Esophagus squamous epithelium (tissue), 5 donors: ENCODE data around the gene PSMC3IP. TPM values are rescaled to one million over a fixed set of nuclear protein-coding genes. Genes with fewer than 3 reads are reported as not detected.

Experiments
- DNase-seq: peaks from one replicate; lab custom pipeline; 2025; lab: John Stamatoyannopoulos, UW
- H3K27ac ChIP-seq, 4 donors: fragments of 200-600 bp; sonication (generic); one replicate each; pipeline ENCODE4 v1.5.1; 2016 to 2019; ENCODE audit warnings: mild to moderate bottlenecking in 1 of 4
- H3K27me3 ChIP-seq, 4 donors: fragments of 200-600 bp; sonication (generic); 1 replicate in 3 of 4; 2 replicates in 1 of 4; pipeline versions ENCODE4 v1.5.1 to v1.6.0; 2017 to 2021; ENCODE audit warnings: antibody characterized with exemption in 1 of 4
- H3K36me3 ChIP-seq, 3 donors: fragments of 200-600 bp; sonication (generic); one replicate each; pipeline ENCODE4 v1.5.1; 2016 to 2019
- H3K4me1 ChIP-seq, 3 donors: fragments of 200-600 bp; sonication (generic); one replicate each; pipeline ENCODE4 v1.5.1; 2017 to 2019
- H3K4me3 ChIP-seq, 4 donors: fragments of 200-600 bp; sonication (generic); 1 replicate in 3 of 4; 2 replicates in 1 of 4; pipeline ENCODE4 v1.5.1; 2016 to 2019; ENCODE audit warnings: mild to moderate bottlenecking in 2 of 4, moderate library complexity in 1 of 4
- H3K9me3 ChIP-seq, 3 donors: fragments of 200-600 bp; sonication (generic); one replicate each; pipeline ENCODE4 v1.5.1; 2016 to 2019
- CTCF ChIP-seq, 6 experiments: fragments of 450-650 bp in 4 of 6; fragments of 200-600 bp in 2 of 6; sonication (generic) in 2 of 6; IDR thresholded peaks; one replicate each; pipeline ENCODE4 v1.5.1; 2016 to 2019; ENCODE audit warnings: antibody characterized with exemption in 6 of 6, mild to moderate bottlenecking in 4 of 6, moderate library complexity in 4 of 6
- POLR2A ChIP-seq, 4 donors: fragments of 450-650 bp; IDR thresholded peaks; one replicate each; pipeline ENCODE4 v1.6.1; 2017; ENCODE audit warnings: antibody characterized with exemption in 4 of 4, mild to moderate bottlenecking in 4 of 4, moderate library complexity in 3 of 4
- WGBS, 2 donors: methylation state at CpG; one replicate each; pipeline ENCODE4 v1.1.5; 2018; 5-methylcytosine and 5-hydroxymethylcytosine counted together
- intact Hi-C: fragments of 100-400 bp; cut with DNase I; formaldehyde crosslinking; loops from one replicate; pipeline ENCODE4 v1.15.0; 2022
- total RNA-seq, 4 donors: library from RNA; depleted of rRNA; stranded (reverse); fragments of >200 nt; gene quantifications; one replicate each; pipeline ENCODE4 v1.1.0, GENCODE V29; 2016
- donor health status: DM: yes; HTN: yes; CAD: no.

Gene PSMC3IP
- total RNA-seq, 4 donors from 2014 or later = 0.61 to 4.8 (median 2.8) TPM

GRCh38 chr17:42527932-42528331, 49.6 kb downstream of the PSMC3IP start:
- Histone ChIP-seq H3K27ac (no peak overlapping the region), H3K36me3 (peaks cover 0 to 4% (median 0%) of the 10 kb centered on the region in 3 donors), H3K9me3 (no peaks in the 10 kb centered on the region), H3K4me1 (peaks cover 14 to 70% (median 44%) of the 10 kb centered on the region in 3 donors), H3K4me3 (no peak overlapping the region), H3K27me3 (no peaks in the 10 kb centered on the region)
- 91 to 94% methylated on average over 6 of the region's 6 CpGs for WGBS, 2 donors
- DNase-seq = no peak
- TF ChIP-seq CTCF (IDR thresholded peaks at IDR 0.05) (no peak), POLR2A (IDR thresholded peaks at IDR 0.05) (no peak)
- intact Hi-C loops = no loop called here

- no peak for TF ChIP-seq CTCF (IDR thresholded peaks at IDR 0.05)
- Histone ChIP-seq H3K27me3 (no peaks in the 10 kb centered on the region), H3K27ac (peak overlapping the region in 3 of 4 donors; percentile 1 to 35 (median 29)), H3K36me3 (peaks cover 0 to 23% (median 8%) of the 10 kb centered on the region in 3 donors), H3K4me3 (no peak overlapping the region), H3K9me3 (no peaks in the 10 kb centered on the region), H3K4me1 (peaks cover 8 to 73% (median 51%) of the 10 kb centered on the region in 3 donors)
- 35 to 38% methylated on average over 1 to 4 of the region's 6 CpGs for WGBS, 2 donors
- intact Hi-C loops = no loop called here
- no peak for DNase-seq
Measured at GRCh38 chr17:42526031-42526444, 51.5 kb downstream of the PSMC3IP start.

GRCh38 chr17:42525221-42525620, 52.3 kb downstream of the PSMC3IP start:
- intact Hi-C loops = no loop called here
- 16 to 44% methylated on average over 2 of the region's 2 CpGs for WGBS, 2 donors
- no peak for DNase-seq
- no peak overlapping the region for H3K4me3 ChIP-seq
- H3K4me1 ChIP-seq = peaks cover 12 to 73% (median 51%) of the 10 kb centered on the region in 3 donors
- H3K27me3 ChIP-seq = no peaks in the 10 kb centered on the region
- H3K27ac ChIP-seq = peak overlapping the region in 2 of 4 donors; percentile 1 to 87
- TF ChIP-seq CTCF (IDR thresholded peaks at IDR 0.05) (no peak), POLR2A (IDR thresholded peaks at IDR 0.05) (no peak)
- H3K9me3 ChIP-seq = no peaks in the 10 kb centered on the region
- H3K36me3 ChIP-seq = peaks cover 0 to 25% (median 8%) of the 10 kb centered on the region in 3 donors

GRCh38 chr17:42522798-42523278, 54.7 kb downstream of the PSMC3IP start:
- Histone ChIP-seq H3K4me1 (peaks cover 33 to 82% (median 59%) of the 10 kb centered on the region in 3 donors), H3K9me3 (no peaks in the 10 kb centered on the region), H3K4me3 (no peak overlapping the region), H3K27me3 (no peaks in the 10 kb centered on the region), H3K36me3 (peaks cover 0 to 25% (median 8%) of the 10 kb centered on the region in 3 donors), H3K27ac (peak overlapping the region; percentile 79 to 97 (median 91))
- 85 to 100% methylated on average over 4 of the region's 8 CpGs for WGBS, 2 donors
- TF ChIP-seq POLR2A (IDR thresholded peaks at IDR 0.05) (no peak), CTCF (IDR thresholded peaks at IDR 0.05) (no peak)
- no peak for DNase-seq
- intact Hi-C loops = no loop called here

Other genes starting within 250 kb of the PSMC3IP start
- 100 to 1,000 TPM; 137 to 229 (median 176) TPM for gene STAT3, start 189.3 kb downstream of the PSMC3IP start, total RNA-seq
- 100 to 1,000 TPM in 2 of 4 donors, 10 to 100 TPM in 2; 67.8 to 210 (median 113) TPM for gene CAVIN1, start 154.5 kb downstream of the PSMC3IP start, total RNA-seq
- 10 to 100 TPM; 35.9 to 62.7 (median 47.5) TPM for gene ATP6V0A1, start 118.9 kb downstream of the PSMC3IP start, total RNA-seq
- gene NAGLU, start 41.5 kb downstream of the PSMC3IP start, total RNA-seq = 10 to 100 TPM; 19.2 to 39.0 (median 26.5) TPM
- 10 to 100 TPM in 1 of 4 donors, 1 to 10 TPM in 3; 3.0 to 11.8 (median 6.6) TPM for gene HSD17B1, start 24.8 kb downstream of the PSMC3IP start, total RNA-seq
- gene COASY, start 15.6 kb downstream of the PSMC3IP start, total RNA-seq = 10 to 100 TPM; 34.1 to 52.2 (median 46.5) TPM
- gene MLX, start 10.6 kb downstream of the PSMC3IP start, total RNA-seq = 10 to 100 TPM; 34.0 to 47.9 (median 39.9) TPM
- 10 to 100 TPM; 35.7 to 59.6 (median 53.0) TPM for gene RETREG3, start 31.6 kb upstream of the PSMC3IP start, total RNA-seq
- gene TUBG1, start 32.0 kb upstream of the PSMC3IP start, total RNA-seq = 10 to 100 TPM; 22.3 to 61.9 (median 46.5) TPM
- 10 to 100 TPM in 1 of 4 donors, 1 to 10 TPM in 3; 7.1 to 14.5 (median 8.8) TPM for gene TUBG2, start 81.6 kb upstream of the PSMC3IP start, total RNA-seq
- gene PLEKHH3, start 99.3 kb upstream of the PSMC3IP start, total RNA-seq = 10 to 100 TPM; 41.0 to 55.8 (median 55.1) TPM
- under 1 TPM in 1 of 4 donors, not detected in 3; 0.76 TPM for gene CCR10, start 104.1 kb upstream of the PSMC3IP start, total RNA-seq
- gene CNTNAP1, start 104.8 kb upstream of the PSMC3IP start, total RNA-seq = under 1 TPM; 0.15 to 0.88 (median 0.43) TPM
- 10 to 100 TPM; 13.4 to 49.2 (median 22.0) TPM for gene EZH1, start 167.3 kb upstream of the PSMC3IP start, total RNA-seq
- gene RAMP2, start 183.5 kb upstream of the PSMC3IP start, total RNA-seq = 10 to 100 TPM in 2 of 4 donors, 1 to 10 TPM in 1, not detected in 1; 4.7 to 23.3 (median 11.8) TPM
- 10 to 100 TPM; 78.6 to 93.6 (median 83.0) TPM for gene VPS25, start 195.7 kb upstream of the PSMC3IP start, total RNA-seq
- 10 to 100 TPM in 1 of 4 donors, 1 to 10 TPM in 1, under 1 TPM in 2; 0.40 to 14.7 (median 3.9) TPM for gene WNK4, start 202.9 kb upstream of the PSMC3IP start, total RNA-seq
- 100 to 1,000 TPM in 1 of 4 donors, 10 to 100 TPM in 3; 76.4 to 101 (median 94.8) TPM for gene COA3, start 221.0 kb upstream of the PSMC3IP start, total RNA-seq
- gene CNTD1, start 221.1 kb upstream of the PSMC3IP start, total RNA-seq = not detected
- 100 to 1,000 TPM in 1 of 4 donors, 10 to 100 TPM in 3; 81.5 to 100 (median 84.5) TPM for gene BECN1, start 246.6 kb upstream of the PSMC3IP start, total RNA-seq